ENCODE measurements around the gene TMCO5A. TPM values are rescaled to one million over a fixed set of nuclear protein-coding genes. Genes with fewer than 3 reads are reported as not detected.

The TMCO5A gene
- total and polyA plus RNA-seq, 9 of the 15 experiments (the other 6 are each of a cell fraction or from before 2014, with no cell fraction given): not detected

GRCh38 chr15:37981201-37981600, 46.8 kb downstream of the TMCO5A start:
- TF ChIP-seq KDM5B (IDR thresholded peaks at IDR 0.05; ENCODE audit: insufficient replicate concordance, low read depth, low read length) (no peak), STAG1 (CRISPR knock-in tag; IDR thresholded peaks at IDR 0.05; ENCODE audit: borderline replicate concordance) (no peak), SLC30A9 (CRISPR knock-in tag; IDR thresholded peaks at IDR 0.05) (no peak), ARID2 (IDR thresholded peaks at IDR 0.05) (no peak), BDP1 (IDR thresholded peaks at IDR 0.05; ENCODE audit: insufficient read depth, insufficient read length) (no peak), ZNF146 (CRISPR knock-in tag; IDR thresholded peaks at IDR 0.05; ENCODE audit: unreplicated experiment) (no peak), ZNF274 (IDR thresholded peaks at IDR 0.05; ENCODE audit: borderline replicate concordance, low read depth, low read length) (no peak), CEBPB (tag; IDR thresholded peaks at IDR 0.05) (no peak), KAT7 (CRISPR knock-in tag; IDR thresholded peaks at IDR 0.05; ENCODE audit: borderline replicate concordance) (no peak), BRD9 (IDR thresholded peaks at IDR 0.05; ENCODE audit: low read depth, partially characterized antibody) (no peak), ZSCAN29 (IDR thresholded peaks at IDR 0.05) (no peak), PYGO2 (tag; IDR thresholded peaks at IDR 0.05) (no peak), NCOA6 (IDR thresholded peaks at IDR 0.05) (no peak), PATZ1 (CRISPR knock-in tag; IDR thresholded peaks at IDR 0.05; ENCODE audit: borderline replicate concordance) (no peak)
- TF ChIP-seq, protein P1, sequence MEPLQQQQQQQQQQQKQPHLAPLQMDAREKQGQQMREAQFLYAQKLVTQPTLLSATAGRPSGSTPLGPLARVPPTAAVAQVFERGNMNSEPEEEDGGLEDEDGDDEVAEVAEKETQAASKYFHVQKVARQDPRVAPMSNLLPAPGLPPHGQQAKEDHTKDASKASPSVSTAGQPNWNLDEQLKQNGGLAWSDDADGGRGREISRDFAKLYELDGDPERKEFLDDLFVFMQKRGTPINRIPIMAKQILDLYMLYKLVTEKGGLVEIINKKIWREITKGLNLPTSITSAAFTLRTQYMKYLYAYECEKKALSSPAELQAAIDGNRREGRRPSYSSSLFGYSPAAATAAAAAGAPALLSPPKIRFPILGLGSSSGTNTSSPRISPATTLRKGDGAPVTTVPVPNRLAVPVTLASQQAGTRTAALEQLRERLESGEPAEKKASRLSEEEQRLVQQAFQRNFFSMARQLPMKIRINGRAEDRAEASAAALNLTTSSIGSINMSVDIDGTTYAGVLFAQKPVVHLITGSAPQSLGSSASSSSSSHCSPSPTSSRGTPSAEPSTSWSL (CRISPR knock-in tag; IDR thresholded peaks at IDR 0.05; ENCODE audit: borderline replicate concordance): no peak
- TF ChIP-seq, protein P2, sequence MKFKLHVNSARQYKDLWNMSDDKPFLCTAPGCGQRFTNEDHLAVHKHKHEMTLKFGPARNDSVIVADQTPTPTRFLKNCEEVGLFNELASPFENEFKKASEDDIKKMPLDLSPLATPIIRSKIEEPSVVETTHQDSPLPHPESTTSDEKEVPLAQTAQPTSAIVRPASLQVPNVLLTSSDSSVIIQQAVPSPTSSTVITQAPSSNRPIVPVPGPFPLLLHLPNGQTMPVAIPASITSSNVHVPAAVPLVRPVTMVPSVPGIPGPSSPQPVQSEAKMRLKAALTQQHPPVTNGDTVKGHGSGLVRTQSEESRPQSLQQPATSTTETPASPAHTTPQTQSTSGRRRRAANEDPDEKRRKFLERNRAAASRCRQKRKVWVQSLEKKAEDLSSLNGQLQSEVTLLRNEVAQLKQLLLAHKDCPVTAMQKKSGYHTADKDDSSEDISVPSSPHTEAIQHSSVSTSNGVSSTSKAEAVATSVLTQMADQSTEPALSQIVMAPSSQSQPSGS (CRISPR knock-in tag; IDR thresholded peaks at IDR 0.05): no peak

More at GRCh38 chr15:37981201-37981600, 46.8 kb downstream of the TMCO5A start:
- in situ Hi-C loops (cut with MboI) (no loop called here), intact Hi-C loops (cut with micrococcal nuclease) (no loop called here)
- no peak for FAIRE-seq
- BruUV-seq (replicated peaks): no TSS peak
- ChIA-PET CTCF (ENCODE audit: low intra/inter-chr PET ratio) (interaction anchor here (0.5 kb wide), 1 partner anchor 493 kb away, joined by 3 read pairs; no protein-coding TSS in a partner anchor), POLR2A (interaction anchor here (0.8 kb wide), 1 partner anchor 532 kb away, joined by 3 read pairs; no protein-coding TSS in a partner anchor)
- H4K20me1 ChIP-seq (replicated peaks; ENCODE audit: control insufficient read depth, insufficient read depth, low read length): no peaks in the 10 kb centered on the region
- no peaks in the 10 kb centered on the region for H3K9me3 ChIP-seq (replicated peaks; ENCODE audit: control insufficient read depth, insufficient read depth, low read depth, low read length)
- H3K27ac ChIP-seq (ENCODE audit: extremely low read depth, low read depth, low read length): no peak overlapping the region
- no peak overlapping the region for H3K9ac ChIP-seq (ENCODE audit: insufficient read depth in 1 of 2, low read depth in 2 of 2, low read length in 2 of 2)
- H3K27me3 ChIP-seq (ENCODE audit: control insufficient read depth in 2 of 2, insufficient read depth in 2 of 2, low read length in 2 of 2): no peaks in the 10 kb centered on the region
- H3K79me2 ChIP-seq (ENCODE audit: control insufficient read depth, insufficient read depth, low read length): no peaks in the 10 kb centered on the region
- DNase-seq (ENCODE audit: extremely low read depth in 1 of 4, low spot score in 3 of 4): no peak
- no peak overlapping the region for H2AFZ ChIP-seq (ENCODE audit: low read depth, low read length)
- H3K9me1 ChIP-seq (ENCODE audit: control insufficient read depth, insufficient read depth, low read length): no peaks in the 10 kb centered on the region
- no peak overlapping the region for H3K4me2 ChIP-seq (ENCODE audit: insufficient read depth, low read length)
- 19% methylated on average over 5 of the region's 5 CpGs for WGBS (ENCODE audit: insufficient coverage, low coverage, missing lambda C conversion rate)
- ATAC-seq: no peak
- no peaks in the 10 kb centered on the region for H3K4me1 ChIP-seq (replicated peaks in 1 of 2; ENCODE audit: control insufficient read depth in 2 of 2, insufficient read depth in 2 of 2, low read length in 2 of 2)
- H3K36me3 ChIP-seq (ENCODE audit: control insufficient read depth, insufficient read depth, low read length): no peaks in the 10 kb centered on the region
- H3K4me3 ChIP-seq: no peak overlapping the region
